A549 (cell line): Measurements from ENCODE around the gene FTSJ1. TPM values are rescaled to one million over a fixed set of nuclear protein-coding genes. Genes with fewer than 3 reads are reported as not detected.

Experiments
- ATAC-seq, 2 experiments: fragments of 200-7000 bp in 1 of 2; fragments of >200 bp in 1 of 2; cut with Nextera tagmentation in 1 of 2; cut with Tn5 transposase in 1 of 2; 3 replicates each; pipeline versions ENCODE4 v1.8.0 to v1.9.1; 2018 to 2020; ENCODE audit warnings: mild to moderate bottlenecking in 1 of 2, moderate library complexity in 1 of 2
- CTCF ChIA-PET: fragments of 300-600 bp; sonication (Branson Sonifier 250); formaldehyde crosslinking; extraction: SDS; loops from one replicate; lab custom pipeline; 2021; ENCODE audit warnings: antibody characterized with exemption, inconsistent platforms; lab: Yijun Ruan, JAX
- POLR2A ChIA-PET: fragments of 350-600 bp; formaldehyde crosslinking; extraction: SDS; loops from one replicate; lab custom pipeline; 2021; ENCODE audit warnings: antibody characterized with exemption, inconsistent platforms; lab: Yijun Ruan, JAX
- DNase-seq, 2 experiments: peaks; one replicate each; pipeline versions ENCODE4 v3.0.0 to v3.0.0-alpha.2; 2011 to 2016; ENCODE audit warnings: low read depth in 1 of 2, low spot score in 1 of 2
- FAIRE-seq: peaks from 2 replicates; lab custom pipeline; 2011; peaks lifted over from hg19 to GRCh38; lab: Jason Lieb, UNC
- H3K27ac ChIP-seq, 2 experiments: fragments of >200 bp; sonication (Bioruptor Twin); formaldehyde crosslinking; 3 replicates each; pipeline ENCODE4 v1.5.1; 2016 to 2017
- H3K4me1 ChIP-seq: fragments of >200 bp; sonication (Bioruptor Twin); formaldehyde crosslinking; 3 replicates; pipeline ENCODE4 v1.6.1; 2016
- H3K4me2 ChIP-seq: fragments of >200 bp; sonication (Bioruptor Twin); formaldehyde crosslinking; 3 replicates; pipeline ENCODE4 v1.6.1; 2016
- H3K4me3 ChIP-seq: fragments of >200 bp; sonication (Bioruptor Twin); formaldehyde crosslinking; 3 replicates; pipeline ENCODE4 v1.5.1; 2016
- H3K9me3 ChIP-seq: fragments of >200 bp; sonication (Bioruptor Twin); formaldehyde crosslinking; 3 replicates; pipeline ENCODE4 v1.6.1; 2016
- BHLHE40 ChIP-seq: IDR thresholded peaks from 2 replicates; pipeline ENCODE4 v1.6.1; 2012; ENCODE audit warnings: low read depth, low read length, inconsistent platforms
- CEBPB ChIP-seq, 2 experiments: fragments of >200 bp in 1 of 2; sonication (Bioruptor Twin) in 1 of 2; formaldehyde crosslinking in 1 of 2; IDR thresholded peaks; 2 replicates each; pipeline ENCODE4 v1.6.1; 2012 to 2016
- E2F6 ChIP-seq: IDR thresholded peaks from 2 replicates; pipeline ENCODE4 v1.6.1; 2012; ENCODE audit warnings: low read depth, borderline replicate concordance
- EHMT2 ChIP-seq: fragments of 200-600 bp; sonication (generic); IDR thresholded peaks from 2 replicates; pipeline ENCODE4 v1.6.1; 2016; ENCODE audit warnings: antibody characterized with exemption, low read depth, mild to moderate bottlenecking, moderate library complexity
- FOXS1 ChIP-seq: fragments of 250-450 bp; sonication (Bioruptor Pico); IDR thresholded peaks from 2 replicates; pipeline ENCODE4 v1.5.0; 2020; ENCODE audit warnings: mild to moderate bottlenecking, moderate library complexity
- HDAC2 ChIP-seq: fragments of 200-600 bp; sonication (generic); IDR thresholded peaks from 2 replicates; pipeline ENCODE4 v1.6.1; 2016
- HEYL ChIP-seq: fragments of 250-450 bp; sonication (Bioruptor Pico); IDR thresholded peaks from 2 replicates; pipeline ENCODE4 v1.8.0; 2021; ENCODE audit warnings: mild to moderate bottlenecking, moderate library complexity
- HMGXB4 ChIP-seq: fragments of 250-450 bp; sonication (Bioruptor Pico); IDR thresholded peaks from 2 replicates; pipeline ENCODE4 v1.5.0; 2021; ENCODE audit warnings: mild to moderate bottlenecking, moderate library complexity, borderline replicate concordance
- HOXA7 ChIP-seq: fragments of 250-450 bp; sonication (Bioruptor Pico); IDR thresholded peaks from 2 replicates; pipeline ENCODE4 v1.5.0; 2020; ENCODE audit warnings: mild to moderate bottlenecking, moderate library complexity
- HOXB5 ChIP-seq: fragments of 250-450 bp; sonication (Bioruptor Pico); IDR thresholded peaks from 2 replicates; pipeline ENCODE4 v1.5.0; 2020; ENCODE audit warnings: mild to moderate bottlenecking, moderate library complexity
- JUN ChIP-seq, 2 experiments: fragments of >200 bp; sonication (Bioruptor Twin); formaldehyde crosslinking; IDR thresholded peaks; 2 replicates in 1 of 2; 3 replicates in 1 of 2; pipeline ENCODE4 v1.6.1; 2016 to 2017
- JUNB ChIP-seq: fragments of >200 bp; sonication (Bioruptor Twin); formaldehyde crosslinking; IDR thresholded peaks from 2 replicates; pipeline ENCODE4 v1.6.1; 2016
- KDM1A ChIP-seq: fragments of 200-600 bp; sonication (generic); IDR thresholded peaks from 2 replicates; pipeline ENCODE4 v1.6.1; 2016; ENCODE audit warnings: low read depth, mild to moderate bottlenecking
- MYC ChIP-seq: IDR thresholded peaks from 2 replicates; pipeline ENCODE4 v1.6.1; 2012; ENCODE audit warnings: mild to moderate bottlenecking, inconsistent platforms, low read length, improper control_type of control experiment, borderline replicate concordance
- NFE2L2 ChIP-seq: fragments of 150-350 bp; conservative IDR thresholded peaks from 2 replicates; pipeline ENCODE4 v1.6.1; 2014; ENCODE audit warnings: low read length
- NPAS2 ChIP-seq: fragments of 250-450 bp; sonication (Bioruptor Pico); IDR thresholded peaks from 2 replicates; pipeline ENCODE4 v1.8.0; 2022; ENCODE audit warnings: mild to moderate bottlenecking, moderate library complexity, borderline replicate concordance
- PBX3 ChIP-seq: IDR thresholded peaks from 2 replicates; pipeline ENCODE4 v1.6.1; 2012
- POLR2A ChIP-seq: IDR thresholded peaks from 2 replicates; pipeline ENCODE4 v1.6.1; 2012; ENCODE audit warnings: mild to moderate bottlenecking, low read length
- RAD21 ChIP-seq, 2 experiments: fragments of >200 bp in 1 of 2; sonication (Bioruptor Twin) in 1 of 2; formaldehyde crosslinking in 1 of 2; IDR thresholded peaks in 1 of 2; conservative IDR thresholded peaks in 1 of 2; 2 replicates in 1 of 2; 3 replicates in 1 of 2; pipeline ENCODE4 v1.6.1; 2012 to 2018; ENCODE audit warnings: inconsistent platforms in 1 of 2
- RFX5 ChIP-seq: fragments of 450-650 bp; IDR thresholded peaks from 2 replicates; pipeline ENCODE4 v1.7.1; 2014; ENCODE audit warnings: antibody characterized with exemption, mild to moderate bottlenecking, moderate library complexity
- RNF2 ChIP-seq: fragments of 200-600 bp; sonication (generic); IDR thresholded peaks from 2 replicates; pipeline ENCODE4 v1.6.1; 2016; ENCODE audit warnings: low read depth, mild to moderate bottlenecking, antibody characterized with exemption, moderate library complexity, borderline replicate concordance
- SREBF2 ChIP-seq: fragments of 450-650 bp; IDR thresholded peaks from 2 replicates; pipeline ENCODE4 v1.6.1; 2014; ENCODE audit warnings: mild to moderate bottlenecking, moderate library complexity
- TFCP2L1 ChIP-seq: fragments of 250-450 bp; sonication (Bioruptor Pico); IDR thresholded peaks from 2 replicates; pipeline ENCODE4 v1.5.0; 2021; ENCODE audit warnings: mild to moderate bottlenecking
- ZC3H11A ChIP-seq: fragments of 450-650 bp; IDR thresholded peaks from 2 replicates; pipeline ENCODE4 v1.6.1; 2014; ENCODE audit warnings: antibody characterized with exemption, mild to moderate bottlenecking
- WGBS: methylation state at CpG from one replicate; pipeline ENCODE4 v1.1.6; 2017; ENCODE audit errors: missing lambda C conversion rate; 5-methylcytosine and 5-hydroxymethylcytosine counted together
- polyA plus RNA-seq, 4 experiments: library from polyadenylated mRNA; depleted of rRNA in 3 of 4; stranded (reverse); fragments of >200 nt; fragmentation: RNase III in 1 of 4; extraction: RNeasy Plus Mini Kit Qiagen cat#74134 plus additional on column Dnase treatment in 1 of 4; gene quantifications; 2 replicates in 3 of 4; 3 replicates in 1 of 4; pipeline ENCODE4 v1.2.3, GENCODE V29; 2011 to 2017
- TF ChIP-seq, protein P1 (sequence below): fragments of >200 bp; sonication (Bioruptor Twin); formaldehyde crosslinking; IDR thresholded peaks from 2 replicates; pipeline ENCODE4 v1.6.1; 2016
- TF ChIP-seq, protein P2 (sequence below): fragments of >200 bp; sonication (Bioruptor Twin); formaldehyde crosslinking; IDR thresholded peaks from 3 replicates; pipeline ENCODE4 v1.5.1; 2016
- TF ChIP-seq, protein P3 (sequence below): fragments of 200-600 bp; sonication (generic); IDR thresholded peaks from 2 replicates; pipeline ENCODE4 v1.6.1; 2016; ENCODE audit warnings: antibody characterized with exemption, mild to moderate bottlenecking, moderate library complexity

FTSJ1 gene
- polyA plus RNA-seq, 2 of the 4 experiments (the other 2 are of a cell fraction): 37.1 to 71.2 TPM

- TF ChIP-seq BHLHE40 (no peak), JUNB (no peak), ZC3H11A (no peak), RAD21 (conservative IDR thresholded peaks at IDR 0.05 in 1 of 2, IDR thresholded peaks at IDR 0.05 in 1 of 2) (no peak), PBX3 (no peak), NPAS2 (CRISPR knock-in tag) (no peak), HOXB5 (CRISPR knock-in tag) (no peak), E2F6 (no peak), CEBPB (IDR thresholded peaks at IDR 0.05) (no peak), HDAC2 (no peak), RFX5 (no peak), POLR2A (no peak), RNF2 (no peak), SREBF2 (no peak), JUN (IDR thresholded peaks at IDR 0.05) (no peak), TFCP2L1 (CRISPR knock-in tag) (no peak), EHMT2 (no peak)
- TF ChIP-seq, protein P1, sequence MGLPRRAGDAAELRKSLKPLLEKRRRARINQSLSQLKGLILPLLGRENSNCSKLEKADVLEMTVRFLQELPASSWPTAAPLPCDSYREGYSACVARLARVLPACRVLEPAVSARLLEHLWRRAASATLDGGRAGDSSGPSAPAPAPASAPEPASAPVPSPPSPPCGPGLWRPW: no peak
- TF ChIP-seq, protein P2, sequence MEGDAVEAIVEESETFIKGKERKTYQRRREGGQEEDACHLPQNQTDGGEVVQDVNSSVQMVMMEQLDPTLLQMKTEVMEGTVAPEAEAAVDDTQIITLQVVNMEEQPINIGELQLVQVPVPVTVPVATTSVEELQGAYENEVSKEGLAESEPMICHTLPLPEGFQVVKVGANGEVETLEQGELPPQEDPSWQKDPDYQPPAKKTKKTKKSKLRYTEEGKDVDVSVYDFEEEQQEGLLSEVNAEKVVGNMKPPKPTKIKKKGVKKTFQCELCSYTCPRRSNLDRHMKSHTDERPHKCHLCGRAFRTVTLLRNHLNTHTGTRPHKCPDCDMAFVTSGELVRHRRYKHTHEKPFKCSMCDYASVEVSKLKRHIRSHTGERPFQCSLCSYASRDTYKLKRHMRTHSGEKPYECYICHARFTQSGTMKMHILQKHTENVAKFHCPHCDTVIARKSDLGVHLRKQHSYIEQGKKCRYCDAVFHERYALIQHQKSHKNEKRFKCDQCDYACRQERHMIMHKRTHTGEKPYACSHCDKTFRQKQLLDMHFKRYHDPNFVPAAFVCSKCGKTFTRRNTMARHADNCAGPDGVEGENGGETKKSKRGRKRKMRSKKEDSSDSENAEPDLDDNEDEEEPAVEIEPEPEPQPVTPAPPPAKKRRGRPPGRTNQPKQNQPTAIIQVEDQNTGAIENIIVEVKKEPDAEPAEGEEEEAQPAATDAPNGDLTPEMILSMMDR: no peak
- TF ChIP-seq, protein P3, sequence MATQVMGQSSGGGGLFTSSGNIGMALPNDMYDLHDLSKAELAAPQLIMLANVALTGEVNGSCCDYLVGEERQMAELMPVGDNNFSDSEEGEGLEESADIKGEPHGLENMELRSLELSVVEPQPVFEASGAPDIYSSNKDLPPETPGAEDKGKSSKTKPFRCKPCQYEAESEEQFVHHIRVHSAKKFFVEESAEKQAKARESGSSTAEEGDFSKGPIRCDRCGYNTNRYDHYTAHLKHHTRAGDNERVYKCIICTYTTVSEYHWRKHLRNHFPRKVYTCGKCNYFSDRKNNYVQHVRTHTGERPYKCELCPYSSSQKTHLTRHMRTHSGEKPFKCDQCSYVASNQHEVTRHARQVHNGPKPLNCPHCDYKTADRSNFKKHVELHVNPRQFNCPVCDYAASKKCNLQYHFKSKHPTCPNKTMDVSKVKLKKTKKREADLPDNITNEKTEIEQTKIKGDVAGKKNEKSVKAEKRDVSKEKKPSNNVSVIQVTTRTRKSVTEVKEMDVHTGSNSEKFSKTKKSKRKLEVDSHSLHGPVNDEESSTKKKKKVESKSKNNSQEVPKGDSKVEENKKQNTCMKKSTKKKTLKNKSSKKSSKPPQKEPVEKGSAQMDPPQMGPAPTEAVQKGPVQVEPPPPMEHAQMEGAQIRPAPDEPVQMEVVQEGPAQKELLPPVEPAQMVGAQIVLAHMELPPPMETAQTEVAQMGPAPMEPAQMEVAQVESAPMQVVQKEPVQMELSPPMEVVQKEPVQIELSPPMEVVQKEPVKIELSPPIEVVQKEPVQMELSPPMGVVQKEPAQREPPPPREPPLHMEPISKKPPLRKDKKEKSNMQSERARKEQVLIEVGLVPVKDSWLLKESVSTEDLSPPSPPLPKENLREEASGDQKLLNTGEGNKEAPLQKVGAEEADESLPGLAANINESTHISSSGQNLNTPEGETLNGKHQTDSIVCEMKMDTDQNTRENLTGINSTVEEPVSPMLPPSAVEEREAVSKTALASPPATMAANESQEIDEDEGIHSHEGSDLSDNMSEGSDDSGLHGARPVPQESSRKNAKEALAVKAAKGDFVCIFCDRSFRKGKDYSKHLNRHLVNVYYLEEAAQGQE: no peak
- H3K9me3 ChIP-seq: no peaks in the 10 kb centered on the region
- FAIRE-seq (no peak), ATAC-seq (no peak), DNase-seq (no peak)
- H3K27ac ChIP-seq: no peak overlapping the region
- H3K4me2 ChIP-seq: no peak overlapping the region
- WGBS: 73% methylated on average over 10 of the region's 10 CpGs
- no peak overlapping the region for H3K4me3 ChIP-seq
- POLR2A ChIA-PET: no interaction called here
- 0 out of 3 replicates have a peak, but pooled peaks cover 3% of the 10 kb centered on the region for H3K4me1 ChIP-seq
- CTCF ChIA-PET: no interaction called here
Observed at GRCh38 chrX:48516285-48516684, 40.3 kb downstream of the FTSJ1 start.

GRCh38 chrX:48516987-48517386 lies 41.0 kb downstream of the FTSJ1 start:
- Histone ChIP-seq H3K9me3 (no peaks in the 10 kb centered on the region), H3K4me1 (0 out of 3 replicates have a peak, but pooled peaks cover 3% of the 10 kb centered on the region), H3K4me3 (no peak overlapping the region), H3K27ac (no peak overlapping the region), H3K4me2 (no peak overlapping the region)
- no peak for DNase-seq
- no peak for FAIRE-seq
- POLR2A ChIA-PET: no interaction called here
- WGBS: 88% methylated on average over 5 of the region's 5 CpGs
- CTCF ChIA-PET: interaction anchor here (0.6 kb wide), 1 partner anchor 801 kb away, joined by 3 read pairs; no protein-coding TSS in a partner anchor
- ATAC-seq: no peak
- TF ChIP-seq TFCP2L1 (CRISPR knock-in tag): no peak
- TF ChIP-seq FOXS1: no peak
- no peak for TF ChIP-seq HOXA7 (CRISPR knock-in tag)
- TF ChIP-seq EHMT2: no peak
- no peak for TF ChIP-seq NPAS2 (CRISPR knock-in tag)
- TF ChIP-seq KDM1A: no peak
- TF ChIP-seq NFE2L2: no peak
- TF ChIP-seq MYC: no peak
- TF ChIP-seq HEYL (CRISPR knock-in tag): no peak
- TF ChIP-seq, protein P2: no peak
- TF ChIP-seq JUN (IDR thresholded peaks at IDR 0.05): no peak
- TF ChIP-seq BHLHE40: no peak
- TF ChIP-seq HMGXB4 (CRISPR knock-in tag): no peak
